ENCODE data around the gene TMEM117. TPM values are rescaled to one million over a fixed set of nuclear protein-coding genes. Genes with fewer than 3 reads are reported as not detected.

Gene TMEM117
- total and polyA plus RNA-seq, 2 donors (not counting 1 experiment from before 2014, with no cell fraction given): 2.0 to 10.4 TPM

DNA sequence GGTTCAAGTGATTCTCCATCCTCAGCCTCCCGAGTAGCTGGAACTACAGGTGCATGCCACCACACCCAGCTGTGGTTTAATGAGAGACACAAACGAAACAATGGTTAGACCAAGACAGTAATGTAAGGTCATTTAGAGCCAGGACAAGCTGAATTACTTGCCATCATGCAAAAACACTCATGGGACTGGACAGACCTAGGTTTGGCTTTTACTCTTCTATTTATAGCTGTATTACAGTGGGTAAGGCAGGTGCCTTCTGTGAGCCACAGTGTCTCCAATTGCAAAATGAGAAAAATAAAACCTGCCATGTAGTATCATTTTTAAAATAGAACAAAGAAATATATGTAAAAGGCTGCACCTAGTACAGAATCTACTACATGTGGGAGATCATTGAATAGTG, 527.1 kb downstream of the TMEM117 start:
- H3K27ac Mint-ChIP-seq: no peak overlapping the region
- TF ChIP-seq, protein P1, sequence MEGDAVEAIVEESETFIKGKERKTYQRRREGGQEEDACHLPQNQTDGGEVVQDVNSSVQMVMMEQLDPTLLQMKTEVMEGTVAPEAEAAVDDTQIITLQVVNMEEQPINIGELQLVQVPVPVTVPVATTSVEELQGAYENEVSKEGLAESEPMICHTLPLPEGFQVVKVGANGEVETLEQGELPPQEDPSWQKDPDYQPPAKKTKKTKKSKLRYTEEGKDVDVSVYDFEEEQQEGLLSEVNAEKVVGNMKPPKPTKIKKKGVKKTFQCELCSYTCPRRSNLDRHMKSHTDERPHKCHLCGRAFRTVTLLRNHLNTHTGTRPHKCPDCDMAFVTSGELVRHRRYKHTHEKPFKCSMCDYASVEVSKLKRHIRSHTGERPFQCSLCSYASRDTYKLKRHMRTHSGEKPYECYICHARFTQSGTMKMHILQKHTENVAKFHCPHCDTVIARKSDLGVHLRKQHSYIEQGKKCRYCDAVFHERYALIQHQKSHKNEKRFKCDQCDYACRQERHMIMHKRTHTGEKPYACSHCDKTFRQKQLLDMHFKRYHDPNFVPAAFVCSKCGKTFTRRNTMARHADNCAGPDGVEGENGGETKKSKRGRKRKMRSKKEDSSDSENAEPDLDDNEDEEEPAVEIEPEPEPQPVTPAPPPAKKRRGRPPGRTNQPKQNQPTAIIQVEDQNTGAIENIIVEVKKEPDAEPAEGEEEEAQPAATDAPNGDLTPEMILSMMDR (IDR thresholded peaks at IDR 0.05): no peak
- TF ChIP-seq EZH2 (IDR thresholded peaks at IDR 0.05; ENCODE audit: borderline replicate concordance, insufficient read depth, low read depth, low read length, poor library complexity, severe bottlenecking): no peak
- H3K36me3 ChIP-seq (replicated peaks in 1 of 2; ENCODE audit: control extremely low read depth in 1 of 2, control insufficient read depth in 1 of 2, extremely low read depth in 1 of 2, insufficient read depth in 2 of 2, low read length in 1 of 2): no peaks in the 10 kb centered on the region
- no peak overlapping the region for H3K9ac ChIP-seq (ENCODE audit: low read length)
- intact Hi-C loops (cut with micrococcal nuclease): no loop called here
- no peaks in the 10 kb centered on the region for H3K9me3 Mint-ChIP-seq (ENCODE audit: insufficient read depth)
- ChIA-PET POLR2A (no interaction called here), CTCF (no interaction called here)
- H3K4me1 Mint-ChIP-seq: no peaks in the 10 kb centered on the region
- H4K20me1 ChIP-seq (ENCODE audit: control insufficient read depth, insufficient read depth, low read length, poor library complexity, severe bottlenecking): no peaks in the 10 kb centered on the region
- H3K79me2 ChIP-seq (ENCODE audit: control insufficient read depth, insufficient read depth, low read length): no peaks in the 10 kb centered on the region
- H2AFZ ChIP-seq (ENCODE audit: insufficient read depth, low read depth, low read length, poor library complexity, severe bottlenecking): no peak overlapping the region
- H3K27me3 Mint-ChIP-seq: no peaks in the 10 kb centered on the region
- H3K4me3 ChIP-seq (ENCODE audit: control extremely low read depth in 1 of 5, extremely low read depth in 1 of 5, insufficient read depth in 1 of 5, low read depth in 2 of 5, low read length in 4 of 5): no peak overlapping the region
- DNase-seq (no peak), ATAC-seq (ENCODE audit: low read depth) (no peak)
- H3K9me3 ChIP-seq (ENCODE audit: control extremely low read depth in 1 of 3, control insufficient read depth in 2 of 3, insufficient read depth in 1 of 3, low read length in 2 of 3): no peaks in the 10 kb centered on the region
- WGBS (ENCODE audit: insufficient coverage): 71% methylated on average over 2 of the region's 2 CpGs
- H3K4me3 Mint-ChIP-seq: no peak overlapping the region
- H3K4me1 ChIP-seq (ENCODE audit: control insufficient read depth in 2 of 2, insufficient read depth in 2 of 2, low read length in 2 of 2): no peaks in the 10 kb centered on the region
- H3K27ac ChIP-seq (ENCODE audit: low read length in 2 of 2): no peak overlapping the region
- no peak overlapping the region for H3K4me2 ChIP-seq (replicated peaks; ENCODE audit: low read depth, low read length, poor library complexity, severe bottlenecking)
- H3K27me3 ChIP-seq (replicated peaks in 1 of 4; ENCODE audit: control extremely low read depth in 1 of 4, control insufficient read depth in 3 of 4, insufficient read depth in 4 of 4, low read length in 3 of 4): no peaks in the 10 kb centered on the region

GRCh38 chr12:44367136-44367535, 531.3 kb downstream of the TMEM117 start:
- TF ChIP-seq, protein P1 (IDR thresholded peaks at IDR 0.05): no peak
- no peak for TF ChIP-seq EZH2 (IDR thresholded peaks at IDR 0.05; ENCODE audit: borderline replicate concordance, insufficient read depth, low read depth, low read length, poor library complexity, severe bottlenecking)
- Histone ChIP-seq H3K27ac (ENCODE audit: low read length in 2 of 2) (no peak overlapping the region), H3K9me3 (ENCODE audit: control extremely low read depth in 1 of 3, control insufficient read depth in 2 of 3, insufficient read depth in 1 of 3, low read length in 2 of 3) (no peaks in the 10 kb centered on the region), H2AFZ (ENCODE audit: insufficient read depth, low read depth, low read length, poor library complexity, severe bottlenecking) (no peak overlapping the region), H3K9ac (ENCODE audit: low read length) (no peak overlapping the region), H4K20me1 (ENCODE audit: control insufficient read depth, insufficient read depth, low read length, poor library complexity, severe bottlenecking) (no peaks in the 10 kb centered on the region), H3K36me3 (replicated peaks in 1 of 2; ENCODE audit: control extremely low read depth in 1 of 2, control insufficient read depth in 1 of 2, extremely low read depth in 1 of 2, insufficient read depth in 2 of 2, low read length in 1 of 2) (no peaks in the 10 kb centered on the region), H3K79me2 (ENCODE audit: control insufficient read depth, insufficient read depth, low read length) (no peaks in the 10 kb centered on the region), H3K4me1 (ENCODE audit: control insufficient read depth in 2 of 2, insufficient read depth in 2 of 2, low read length in 2 of 2) (no peaks in the 10 kb centered on the region), H3K27me3 (replicated peaks in 1 of 4; ENCODE audit: control extremely low read depth in 1 of 4, control insufficient read depth in 3 of 4, insufficient read depth in 4 of 4, low read length in 3 of 4) (no peaks in the 10 kb centered on the region), H3K4me3 (ENCODE audit: control extremely low read depth in 1 of 5, extremely low read depth in 1 of 5, insufficient read depth in 1 of 5, low read depth in 2 of 5, low read length in 4 of 5) (no peak overlapping the region), H3K4me2 (replicated peaks; ENCODE audit: low read depth, low read length, poor library complexity, severe bottlenecking) (no peak overlapping the region)
- no peaks in the 10 kb centered on the region for H3K4me1 Mint-ChIP-seq
- ChIA-PET POLR2A (no interaction called here), CTCF (no interaction called here)
- no peaks in the 10 kb centered on the region for H3K27me3 Mint-ChIP-seq
- no peak overlapping the region for H3K4me3 Mint-ChIP-seq
- H3K9me3 Mint-ChIP-seq (ENCODE audit: insufficient read depth): no peaks in the 10 kb centered on the region
- no peak for DNase-seq
- no peak for ATAC-seq (ENCODE audit: low read depth)
- H3K27ac Mint-ChIP-seq: no peak overlapping the region
- intact Hi-C loops (cut with micrococcal nuclease): no loop called here
- 100% methylated on average over 1 of the region's 1 CpG for WGBS (ENCODE audit: insufficient coverage)

All from B cell (primary cell).